A673 (cell line): ENCODE measurements around the gene PARVA. TPM values are rescaled to one million over a fixed set of nuclear protein-coding genes. Genes with fewer than 3 reads are reported as not detected.

ENCODE experiments used
- BruUV-seq: library from RNA; stranded (reverse); fragments of 400-500 nt; replicated peaks from 2 replicates; lab custom pipeline; 2021; lab: Mats Ljungman, UMichigan
- CTCF ChIA-PET: fragments of 300-600 bp; sonication (Branson Sonifier 250); formaldehyde crosslinking; loops from one replicate; lab custom pipeline; 2022; ENCODE audit warnings: antibody characterized with exemption; lab: Charles Lee
- POLR2A ChIA-PET: fragments of 300-600 bp; sonication (Branson Sonifier 250); formaldehyde crosslinking; loops from one replicate; lab custom pipeline; 2022; ENCODE audit warnings: antibody characterized with exemption; ENCODE audit not compliant: low non-redundant PET; lab: Charles Lee
- DNase-seq: peaks from one replicate; pipeline ENCODE4 v3.0.0-alpha.2; 2015; ENCODE audit warnings: low spot score
- H3K27ac ChIP-seq: fragments of 200-600 bp; sonication (generic); 2 replicates; pipeline ENCODE4 v1.5.1; 2016; ENCODE audit warnings: mixed run types, low read depth, mild to moderate bottlenecking, mixed read lengths, antibody characterized with exemption, low read length; ENCODE audit not compliant: poor library complexity, severe bottlenecking
- H3K27me3 ChIP-seq: fragments of 200-600 bp; sonication (generic); replicated peaks from 2 replicates; pipeline ENCODE4 v1.6.1; 2017; ENCODE audit warnings: mixed run types, low read depth, mild to moderate bottlenecking, mixed read lengths, antibody characterized with exemption, low read length; ENCODE audit not compliant: insufficient read depth, poor library complexity
- H3K36me3 ChIP-seq: fragments of 200-600 bp; sonication (generic); 2 replicates; pipeline ENCODE4 v1.6.1; 2016; ENCODE audit warnings: mixed run types, mild to moderate bottlenecking, mixed read lengths, antibody characterized with exemption, low read length; ENCODE audit not compliant: insufficient read depth, poor library complexity, severe bottlenecking
- H3K4me1 ChIP-seq: fragments of 200-600 bp; sonication (generic); 2 replicates; pipeline ENCODE4 v1.6.1; 2017; ENCODE audit warnings: mixed run types, mild to moderate bottlenecking, mixed read lengths, antibody characterized with exemption, low read length; ENCODE audit not compliant: insufficient read depth, poor library complexity, severe bottlenecking
- H3K4me3 ChIP-seq: fragments of 200-600 bp; sonication (generic); 2 replicates; pipeline ENCODE4 v1.5.1; 2016; ENCODE audit warnings: low read depth, mixed run types, mild to moderate bottlenecking, mixed read lengths, low read length; ENCODE audit not compliant: poor library complexity, severe bottlenecking
- H3K9me3 ChIP-seq: fragments of 200-600 bp; sonication (generic); 2 replicates; pipeline ENCODE4 v1.6.1; 2016; ENCODE audit warnings: mixed run types, low read depth, mild to moderate bottlenecking, mixed read lengths, antibody characterized with exemption, low read length; ENCODE audit not compliant: poor library complexity, severe bottlenecking
- CTCF ChIP-seq: fragments of 300-800, 200-600 bp; sonication (generic); conservative IDR thresholded peaks from 2 replicates; pipeline ENCODE4 v1.5.1; 2017; ENCODE audit warnings: low read depth, mild to moderate bottlenecking, antibody characterized with exemption, low read length, moderate library complexity, mixed read lengths
- EZH2 ChIP-seq: fragments of 200-600 bp; sonication (generic); IDR thresholded peaks from 2 replicates; pipeline ENCODE4 v1.6.1; 2017; ENCODE audit warnings: borderline replicate concordance, low read depth, mild to moderate bottlenecking, mixed read lengths, antibody characterized with exemption, low read length; ENCODE audit not compliant: poor library complexity, severe bottlenecking
- intact Hi-C: fragments of 100-400 bp; cut with micrococcal nuclease; formaldehyde crosslinking; loops from one replicate; pipeline ENCODE4 v1.10.0; 2022; ENCODE audit not compliant: unreplicated experiment
- total RNA-seq: library from RNA; stranded (reverse); gene quantifications from 2 replicates; pipeline ENCODE4 v1.2.3, GENCODE V29; 2021

PARVA gene
- total RNA-seq, 1 experiment from 2014 or later = 15.2 TPM

DNA sequence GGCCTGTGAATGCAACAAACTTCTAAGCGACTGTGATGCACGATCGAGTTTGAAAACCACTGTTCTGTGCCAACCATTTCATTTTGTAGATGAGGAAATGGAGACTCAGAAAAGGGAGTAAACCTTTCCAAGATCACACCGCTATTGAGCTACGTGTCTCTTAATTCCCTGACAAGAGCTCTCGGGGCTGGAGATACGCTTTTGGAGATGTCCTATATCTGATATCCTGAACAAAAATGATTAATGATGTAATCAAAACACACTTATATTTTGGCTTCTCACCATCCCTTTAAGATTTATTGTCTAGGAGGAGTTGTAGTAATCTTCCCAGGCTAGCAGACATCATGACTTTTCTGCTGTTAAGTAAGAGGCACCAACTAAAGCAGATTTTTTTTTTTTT, 1.7 kb upstream of the PARVA start:
- BruUV-seq = no TSS peak
- Histone ChIP-seq H3K27me3 (no peaks in the 10 kb centered on the region), H3K4me3 (no peak overlapping the region), H3K4me1 (no peaks in the 10 kb centered on the region), H3K27ac (no peak overlapping the region), H3K36me3 (no peaks in the 10 kb centered on the region), H3K9me3 (no peaks in the 10 kb centered on the region)
- ChIA-PET CTCF (no interaction called here), POLR2A (no interaction called here)
- no peak for TF ChIP-seq EZH2
- no peak for TF ChIP-seq CTCF
- DNase-seq = no peak
- intact Hi-C loops = no loop called here

DNA sequence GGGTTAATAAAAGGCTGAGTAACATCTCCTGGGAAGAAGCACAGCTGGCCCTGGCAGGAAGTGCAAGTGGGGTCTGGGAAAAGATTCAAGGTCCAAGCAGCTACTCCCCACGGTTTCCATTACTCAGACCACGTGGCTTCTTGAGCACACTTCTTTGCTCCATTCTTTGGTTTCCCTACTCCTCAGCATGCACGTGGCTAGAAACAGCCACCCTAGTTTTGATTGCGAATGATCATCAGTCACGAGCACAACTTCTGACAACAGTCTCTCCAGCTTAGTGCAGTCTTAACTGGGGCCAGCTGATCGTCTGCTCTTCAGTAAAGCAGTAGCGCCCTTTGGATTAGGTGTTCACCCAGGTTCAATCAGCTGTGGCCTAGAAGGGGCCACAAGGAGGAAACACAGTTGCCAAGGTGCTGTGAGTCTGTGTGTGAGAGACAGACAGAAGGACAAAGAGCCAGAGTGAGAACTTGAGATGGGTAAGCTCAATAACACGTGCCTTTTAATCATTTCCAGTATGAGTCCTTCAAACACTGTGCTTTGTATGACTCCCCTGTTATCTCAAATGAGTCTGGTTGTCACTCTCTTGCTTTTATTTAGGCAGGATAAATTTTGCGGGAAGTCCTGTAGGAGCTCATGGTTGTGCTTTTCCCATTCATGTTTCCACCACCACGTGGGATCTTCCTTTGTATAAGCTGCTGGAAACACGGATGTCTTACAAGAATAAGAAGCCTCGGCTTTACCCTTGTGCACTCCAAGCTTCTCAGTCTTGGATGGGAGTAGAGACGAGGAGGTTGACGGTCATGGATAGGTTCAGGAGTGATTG, 901 bp upstream of the PARVA start:
- DNase-seq = peak; percentile 12
- Histone ChIP-seq H3K4me1 (no peaks in the 10 kb centered on the region), H3K27ac (no peak overlapping the region), H3K27me3 (no peaks in the 10 kb centered on the region), H3K4me3 (no peak overlapping the region), H3K36me3 (no peaks in the 10 kb centered on the region), H3K9me3 (no peaks in the 10 kb centered on the region)
- no peak for TF ChIP-seq CTCF
- no peak for TF ChIP-seq EZH2
- POLR2A ChIA-PET = no interaction called here
- CTCF ChIA-PET = interaction anchor here (0.7 kb wide), 1 partner anchor 88 kb away, joined by 3 read pairs; no protein-coding TSS in a partner anchor
- BruUV-seq = no TSS peak
- intact Hi-C loops = no loop called here

DNA sequence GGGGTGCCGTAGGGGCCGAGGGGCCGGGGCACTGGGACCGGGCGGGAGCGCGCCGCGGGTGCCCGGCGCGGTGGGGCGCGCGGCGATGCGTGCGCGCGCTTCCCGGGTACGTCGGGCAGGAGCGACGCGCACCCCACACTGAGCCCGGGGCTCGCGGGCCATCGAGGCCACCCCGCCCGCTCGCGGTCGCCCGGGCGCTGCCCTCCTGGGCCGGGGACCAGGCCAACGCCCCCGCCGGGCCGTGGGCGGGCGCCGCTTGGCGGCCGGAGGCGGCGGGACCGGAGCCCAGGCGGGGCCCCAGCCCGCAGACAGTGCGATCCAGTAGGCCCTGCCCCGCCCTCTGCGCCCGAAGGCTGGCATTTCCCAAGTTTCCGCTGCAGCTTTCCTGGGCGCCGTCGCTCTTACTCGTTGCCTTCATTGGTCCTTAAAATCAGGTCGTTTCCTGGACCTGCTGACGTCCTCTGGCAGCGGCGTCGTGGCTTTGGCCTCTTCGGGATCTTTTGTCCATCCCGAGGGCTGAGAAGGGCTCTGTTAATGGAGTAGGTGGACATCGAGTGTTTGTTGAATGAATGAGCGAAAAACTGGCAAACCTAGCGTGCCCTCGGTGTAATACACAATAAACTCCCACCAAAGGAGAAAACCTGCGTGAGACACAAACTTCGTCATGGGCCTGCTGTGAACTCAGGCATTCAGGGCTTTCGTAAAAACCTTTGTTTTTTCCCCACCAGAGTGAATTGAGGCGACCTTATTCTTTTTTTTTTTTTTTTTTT, 638 bp downstream of the PARVA start:
- H3K27me3 ChIP-seq = no peaks in the 10 kb centered on the region
- no peaks in the 10 kb centered on the region for H3K9me3 ChIP-seq
- CTCF ChIA-PET = no interaction called here
- POLR2A ChIA-PET = no interaction called here
- peak; percentile 76 for DNase-seq
- H3K27ac ChIP-seq = peak overlapping the region; percentile 81
- no TSS peak for BruUV-seq
- no peaks in the 10 kb centered on the region for H3K36me3 ChIP-seq
- intact Hi-C loops = no loop called here
- no peaks in the 10 kb centered on the region for H3K4me1 ChIP-seq
- peak overlapping the region; percentile 76 for H3K4me3 ChIP-seq
- TF ChIP-seq EZH2 (no peak), CTCF (no peak)
